Activated B cell treated with CpG ODN at 0.5 μM for 24 hours (primary cell): ENCODE data around the gene GIGYF1. TPM values are rescaled to one million over a fixed set of nuclear protein-coding genes. Genes with fewer than 3 reads are reported as not detected.

Source experiments
- ATAC-seq: fragments of 200-7000 bp; cut with Tn5 transposase; one replicate; pipeline ENCODE4 v1.10.0; 2021; ENCODE audit warnings: low read depth, mild to moderate bottlenecking, moderate library complexity
- CTCF ChIA-PET: fragments of 350-600 bp; sonication (Branson Sonifier 250); formaldehyde crosslinking; loops from one replicate; lab custom pipeline; 2021; ENCODE audit warnings: antibody characterized with exemption; lab: Charles Lee
- POLR2A ChIA-PET: fragments of 350-600 bp; sonication (Branson Sonifier 250); formaldehyde crosslinking; loops from one replicate; lab custom pipeline; 2021; ENCODE audit warnings: antibody characterized with exemption; lab: Charles Lee
- DNase-seq: peaks from one replicate; pipeline ENCODE4 v3.0.0; 2022
- H3K27ac Mint-ChIP-seq: one replicate; pipeline ENCODE4 v1.8.0; 2020; ENCODE audit warnings: mixed read lengths
- H3K27me3 Mint-ChIP-seq: one replicate; pipeline ENCODE4 v1.8.0; 2021; ENCODE audit warnings: mixed read lengths
- H3K36me3 Mint-ChIP-seq: one replicate; pipeline ENCODE4 v1.8.0; 2021; ENCODE audit warnings: low read depth, mixed read lengths
- H3K4me1 Mint-ChIP-seq: one replicate; pipeline ENCODE4 v1.8.0; 2021; ENCODE audit warnings: mixed read lengths
- H3K4me3 Mint-ChIP-seq: one replicate; pipeline ENCODE4 v1.8.0; 2020; ENCODE audit warnings: mild to moderate bottlenecking, mixed read lengths
- H3K9me3 Mint-ChIP-seq: one replicate; pipeline ENCODE4 v1.8.0; 2020; ENCODE audit warnings: mixed read lengths
- CTCF ChIP-seq: fragments of 200-600 bp; IDR thresholded peaks from one replicate; pipeline ENCODE4 v1.8.0; 2022; ENCODE audit warnings: antibody characterized with exemption, mild to moderate bottlenecking
- intact Hi-C: fragments of 100-400 bp; cut with micrococcal nuclease; formaldehyde crosslinking; loops from one replicate; pipeline ENCODE4 v1.15.1; 2024
- total RNA-seq: library from RNA; stranded (reverse); gene quantifications from 2 replicates; pipeline ENCODE4 v1.2.3, GENCODE V29; 2022

The GIGYF1 gene
- total RNA-seq, 1 donor from 2014 or later: 76.6 TPM

- intact Hi-C loops: loop anchor here (10.0 kb wide), 1 partner anchor 590 kb away; the partner anchor contains the start of genes COPS6 and ZNF3
- Mint-ChIP-seq H3K27me3 (no peaks in the 10 kb centered on the region), H3K36me3 (peaks cover 36% of the 10 kb centered on the region), H3K9me3 (no peaks in the 10 kb centered on the region), H3K4me1 (peaks cover 11% of the 10 kb centered on the region), H3K4me3 (peak overlapping the region; percentile 97), H3K27ac (peak overlapping the region; percentile 95)
- no peak for ATAC-seq
- POLR2A ChIA-PET: interaction anchor here (0.6 to 6.3 kb wide), 13 partner anchors 8 to 496 kb away, joined by 3 to 60 read pairs (median 4); partner anchors contain the start of genes FBXO24, GIGYF1, LRCH4 and MOSPD3
- DNase-seq: peak; percentile 54
- TF ChIP-seq CTCF: no peak
- CTCF ChIA-PET: interaction anchor here (1.5 to 2.0 kb wide), 2 partner anchors 41 to 111 kb away, joined by 3 to 8 read pairs; no protein-coding TSS in a partner anchor
These were observed 19.0 kb downstream of the GIGYF1 start for GRCh38 chr7:100675105-100675451.

GRCh38 chr7:100674411-100675104 is 19.5 kb downstream of the GIGYF1 start:
- ChIA-PET CTCF (interaction anchor here (1.1 to 2.0 kb wide), 3 partner anchors 31 to 110 kb away, joined by 3 to 8 read pairs (median 3); partner anchors contain the start of gene POP7), POLR2A (interaction anchor here (0.6 to 6.3 kb wide), 13 partner anchors 8 to 275 kb away, joined by 3 to 60 read pairs (median 4); partner anchors contain the start of genes FBXO24, GIGYF1, LRCH4 and MOSPD3)
- H3K27me3 Mint-ChIP-seq: no peaks in the 10 kb centered on the region
- intact Hi-C loops: loop anchor here (10.0 kb wide), 1 partner anchor 590 kb away; the partner anchor contains the start of genes COPS6 and ZNF3
- peak overlapping the region; percentile 97 for H3K4me3 Mint-ChIP-seq
- H3K9me3 Mint-ChIP-seq: no peaks in the 10 kb centered on the region
- TF ChIP-seq CTCF: no peak
- H3K4me1 Mint-ChIP-seq: peaks cover 11% of the 10 kb centered on the region
- peaks cover 32% of the 10 kb centered on the region for H3K36me3 Mint-ChIP-seq
- ATAC-seq (no peak), DNase-seq (peak; percentile 56)
- peak overlapping the region; percentile 95 for H3K27ac Mint-ChIP-seq

- intact Hi-C loops: loop anchor here (1.0 to 10.0 kb wide), 11 partner anchors 21 to 589 kb away; partner anchors contain the start of genes COPS6, FBXO24, LRCH4 and MEPCE
- CTCF ChIA-PET: interaction anchor here (1.1 kb wide), 1 partner anchor 32 kb away, joined by 3 read pairs; the partner anchor contains the start of gene POP7
- H3K9me3 Mint-ChIP-seq: no peaks in the 10 kb centered on the region
- peak overlapping the region; percentile 97 for H3K4me3 Mint-ChIP-seq
- H3K36me3 Mint-ChIP-seq: peaks cover 27% of the 10 kb centered on the region
- DNase-seq (no peak), ATAC-seq (no peak)
- no peak for TF ChIP-seq CTCF
- no peaks in the 10 kb centered on the region for H3K27me3 Mint-ChIP-seq
- H3K4me1 Mint-ChIP-seq: peaks cover 11% of the 10 kb centered on the region
- POLR2A ChIA-PET: interaction anchor here (0.6 to 6.3 kb wide), 8 partner anchors 9 to 276 kb away, joined by 4 to 60 read pairs (median 6); partner anchors contain the start of genes FBXO24, GIGYF1, LRCH4 and MOSPD3
- H3K27ac Mint-ChIP-seq: peak overlapping the region; percentile 95
These were observed 20.1 kb downstream of the GIGYF1 start for GRCh38 chr7:100673942-100674410.

GRCh38 chr7:100673302-100673941 is 20.6 kb downstream of the GIGYF1 start, which contains the start of gene GNB2:
Gene GNB2, plus strand, starts transcription at chr7:100673740. Its CDS starts 2,526 bp downstream, at chr7:100676266.
- ATAC-seq: peak; percentile 67
- Mint-ChIP-seq H3K27me3 (no peaks in the 10 kb centered on the region), H3K4me1 (peaks cover 11% of the 10 kb centered on the region), H3K36me3 (peaks cover 25% of the 10 kb centered on the region), H3K9me3 (no peaks in the 10 kb centered on the region), H3K27ac (peak within 1 kb of the TSS; percentile 95), H3K4me3 (peak within 1 kb of the TSS; percentile 97)
- peak; percentile 99 for DNase-seq
- CTCF ChIA-PET: interaction anchor here (0.8 to 1.0 kb wide), 3 partner anchors 15 to 61 kb away, joined by 3 to 4 read pairs (median 3); partner anchors contain the start of gene MOSPD3
- intact Hi-C loops: loop anchor here (1.0 to 10.0 kb wide), 11 partner anchors 22 to 589 kb away; partner anchors contain the start of genes COPS6, FBXO24, LRCH4 and MEPCE
- POLR2A ChIA-PET: interaction anchor here (0.6 to 6.3 kb wide), 17 partner anchors 17 to 658 kb away, joined by 3 to 60 read pairs (median 5); partner anchors contain the start of genes FBXO24, GIGYF1, LRCH4 and MOSPD3
- no peak for TF ChIP-seq CTCF
